CD4-positive, CD25-positive, alpha-beta regulatory T cell (primary cell): ENCODE results near the gene JPH3. TPM values are rescaled to one million over a fixed set of nuclear protein-coding genes. Genes with fewer than 3 reads are reported as not detected.
"Not testable (repeated sequence)": the region's sequence is repeated elsewhere in the genome, so short reads cannot be mapped to it uniquely, and the experiment has no call there.

ENCODE experiments used
- ATAC-seq, 2 donors: fragments of 150-1000 bp; cut with Tn5 transposase; one replicate each; pipeline ENCODE4 v1.10.0; 2021; ENCODE audit warnings: low read depth in 2 of 2, moderate number of reproducible peaks in 2 of 2, moderate library complexity in 1 of 2
- DNase-seq, 3 donors: peaks; one replicate each; pipeline versions ENCODE4 v3.0.0 to v3.0.0-alpha.2; 2012 to 2022; ENCODE audit warnings: mixed read lengths in 1 of 3
- H3K27ac ChIP-seq: one replicate; pipeline ENCODE4 v1.7.0; 2013; ENCODE audit warnings: mild to moderate bottlenecking, low read length; ENCODE audit not compliant: insufficient read depth, poor library complexity, severe bottlenecking
- H3K27me3 ChIP-seq: one replicate; pipeline ENCODE4 v1.7.0; 2013; ENCODE audit warnings: low read length; ENCODE audit not compliant: control insufficient read depth, insufficient read depth
- H3K36me3 ChIP-seq: one replicate; pipeline ENCODE4 v1.7.0; 2013; ENCODE audit warnings: mild to moderate bottlenecking, low read length, moderate library complexity; ENCODE audit not compliant: control insufficient read depth, insufficient read depth
- H3K4me1 ChIP-seq: 2 replicates; pipeline ENCODE4 v1.7.0; 2013; ENCODE audit warnings: mild to moderate bottlenecking, low read length; ENCODE audit not compliant: insufficient read depth, control insufficient read depth, poor library complexity, severe bottlenecking
- H3K4me3 ChIP-seq: one replicate; pipeline ENCODE4 v1.7.0; 2013; ENCODE audit warnings: low read depth, mild to moderate bottlenecking, low read length, moderate library complexity
- H3K9me3 ChIP-seq, 2 experiments: 1 replicate in 1 of 2; 2 replicates in 1 of 2; pipeline ENCODE4 v1.7.0; 2013; ENCODE audit warnings: low read length in 2 of 2, mild to moderate bottlenecking in 1 of 2, moderate library complexity in 1 of 2; ENCODE audit not compliant: control insufficient read depth in 2 of 2
- H3K27ac Mint-ChIP-seq, 3 donors: one replicate each; pipeline ENCODE4 v1.8.0; 2020 to 2022; ENCODE audit warnings: mild to moderate bottlenecking in 3 of 3, mixed read lengths in 3 of 3, moderate library complexity in 2 of 3
- H3K27me3 Mint-ChIP-seq: one replicate; pipeline ENCODE4 v1.8.0; 2022; ENCODE audit warnings: mild to moderate bottlenecking, mixed read lengths
- H3K36me3 Mint-ChIP-seq: one replicate; pipeline ENCODE4 v1.8.0; 2020; ENCODE audit warnings: mixed read lengths
- H3K4me1 Mint-ChIP-seq, 4 donors: one replicate each; pipeline ENCODE4 v1.8.0; 2020 to 2022; ENCODE audit warnings: mixed read lengths in 4 of 4, mild to moderate bottlenecking in 1 of 4
- H3K4me3 Mint-ChIP-seq, 4 donors: one replicate each; pipeline ENCODE4 v1.8.0; 2020 to 2022; ENCODE audit warnings: mild to moderate bottlenecking in 4 of 4, mixed read lengths in 4 of 4, moderate library complexity in 3 of 4
- H3K9me3 Mint-ChIP-seq, 7 donors: one replicate each; pipeline ENCODE4 v1.8.0; 2020 to 2022; ENCODE audit warnings: mixed read lengths in 7 of 7, mild to moderate bottlenecking in 3 of 7, moderate library complexity in 2 of 7
- polyA plus RNA-seq, 4 donors: library from polyadenylated mRNA; unstranded; fragments of 300-500 nt; fragmentation: Illumina TruSeq; gene quantifications; one replicate each; pipeline ENCODE4 v1.2.3, GENCODE V29; 2021
- total RNA-seq: library from RNA; stranded (reverse); gene quantifications from one replicate; pipeline ENCODE4 v1.2.3, GENCODE V29; 2022

JPH3 gene
- total and polyA plus RNA-seq, 5 donors from 2014 or later, result not detected

GRCh38 chr16:87570572-87570937, 31.8 kb upstream of the JPH3 start:
- H3K36me3 Mint-ChIP-seq, result no peaks in the 10 kb centered on the region
- ATAC-seq, result no peak

GRCh38 chr16:87570938-87571867, 31.1 kb upstream of the JPH3 start:
- H3K36me3 ChIP-seq, result no peaks in the 10 kb centered on the region
- H3K27me3 ChIP-seq, result no peaks in the 10 kb centered on the region
- no peak overlapping the region for H3K27ac ChIP-seq
- H3K4me3 ChIP-seq, result no peak overlapping the region
- Mint-ChIP-seq H3K4me3 (no peak overlapping the region), H3K4me1 (no peaks in the 10 kb centered on the region), H3K27ac (no peak overlapping the region), H3K9me3 (no peaks in the 10 kb centered on the region), H3K36me3 (no peaks in the 10 kb centered on the region), H3K27me3 (no peaks in the 10 kb centered on the region)
- ATAC-seq (no peak), DNase-seq (peak in 1 of 3 donors; percentile 8)
- no peaks in the 10 kb centered on the region for H3K9me3 ChIP-seq
- no peaks in the 10 kb centered on the region for H3K4me1 ChIP-seq

More at GRCh38 chr16:87570572-87570937, 31.8 kb upstream of the JPH3 start:
- Histone ChIP-seq H3K4me1 (no peaks in the 10 kb centered on the region), H3K4me3 (no peak overlapping the region), H3K27ac (no peak overlapping the region), H3K9me3 (no peaks in the 10 kb centered on the region), H3K36me3 (no peaks in the 10 kb centered on the region), H3K27me3 (no peaks in the 10 kb centered on the region)
- no peak for DNase-seq
- Mint-ChIP-seq H3K27me3 (no peaks in the 10 kb centered on the region), H3K27ac (no peak overlapping the region), H3K9me3 (no peaks in the 10 kb centered on the region), H3K4me1 (no peaks in the 10 kb centered on the region), H3K4me3 (no peak overlapping the region)

- DNase-seq, result no peak
- H3K4me3 Mint-ChIP-seq, result no peak overlapping the region
- no peak overlapping the region for H3K4me3 ChIP-seq
- H3K9me3 ChIP-seq, result no peaks in the 10 kb centered on the region
- no peaks in the 10 kb centered on the region for H3K27me3 ChIP-seq
- no peak overlapping the region for H3K27ac ChIP-seq
- no peaks in the 10 kb centered on the region for H3K36me3 Mint-ChIP-seq
- no peaks in the 10 kb centered on the region for H3K4me1 ChIP-seq
- H3K27me3 Mint-ChIP-seq, result peaks cover 5% of the 10 kb centered on the region
- H3K27ac Mint-ChIP-seq, result no peak overlapping the region
- no peaks in the 10 kb centered on the region for H3K4me1 Mint-ChIP-seq
- no peaks in the 10 kb centered on the region for H3K9me3 Mint-ChIP-seq
- H3K36me3 ChIP-seq, result no peaks in the 10 kb centered on the region
- no peak for ATAC-seq
These were observed 30.5 kb upstream of the JPH3 start for GRCh38 chr16:87571868-87572244.

- Mint-ChIP-seq H3K27me3 (peaks cover 5% of the 10 kb centered on the region), H3K9me3 (no peaks in the 10 kb centered on the region)
These were observed 29.3 kb upstream of the JPH3 start for GRCh38 chr16:87572959-87573358.

GRCh38 chr16:87575027-87575804, 27.1 kb upstream of the JPH3 start:
- DNase-seq, result no peak
- ATAC-seq, result no peak
- H3K27me3 Mint-ChIP-seq, result peaks cover 14% of the 10 kb centered on the region
- H3K27ac ChIP-seq, result no peak overlapping the region
- H3K27me3 ChIP-seq, result no peaks in the 10 kb centered on the region
- H3K4me1 ChIP-seq, result no peaks in the 10 kb centered on the region
- no peaks in the 10 kb centered on the region for H3K9me3 ChIP-seq
- no peak overlapping the region for H3K4me3 Mint-ChIP-seq
- no peaks in the 10 kb centered on the region for H3K36me3 ChIP-seq
- no peaks in the 10 kb centered on the region for H3K9me3 Mint-ChIP-seq
- H3K4me1 Mint-ChIP-seq, result no peaks in the 10 kb centered on the region
- H3K27ac Mint-ChIP-seq, result no peak overlapping the region
- no peak overlapping the region for H3K4me3 ChIP-seq
- no peaks in the 10 kb centered on the region for H3K36me3 Mint-ChIP-seq

More at GRCh38 chr16:87572959-87573358, 29.3 kb upstream of the JPH3 start:
- Mint-ChIP-seq H3K27ac (no peak overlapping the region), H3K4me1 (no peaks in the 10 kb centered on the region), H3K36me3 (no peaks in the 10 kb centered on the region), H3K4me3 (no peak overlapping the region)
- H3K9me3 ChIP-seq, result no peaks in the 10 kb centered on the region
- no peaks in the 10 kb centered on the region for H3K36me3 ChIP-seq
- no peak for DNase-seq
- H3K27ac ChIP-seq, result no peak overlapping the region
- H3K4me3 ChIP-seq, result no peak overlapping the region
- ATAC-seq, result no peak
- no peaks in the 10 kb centered on the region for H3K27me3 ChIP-seq
- H3K4me1 ChIP-seq, result no peaks in the 10 kb centered on the region

- Mint-ChIP-seq H3K27me3 (peaks cover 14% of the 10 kb centered on the region), H3K27ac (no peak overlapping the region), H3K36me3 (no peaks in the 10 kb centered on the region), H3K4me1 (no peaks in the 10 kb centered on the region), H3K9me3 (peaks cover 0 to 2% (median 0%) of the 10 kb centered on the region in 7 donors), H3K4me3 (no peak overlapping the region)
- H3K4me1 ChIP-seq, result no peaks in the 10 kb centered on the region
- DNase-seq (no peak), ATAC-seq (no peak)
- no peaks in the 10 kb centered on the region for H3K27me3 ChIP-seq
- H3K9me3 ChIP-seq, result no peaks in the 10 kb centered on the region
- no peak overlapping the region for H3K27ac ChIP-seq
- H3K36me3 ChIP-seq, result no peaks in the 10 kb centered on the region
- H3K4me3 ChIP-seq, result no peak overlapping the region
These were observed 26.1 kb upstream of the JPH3 start for GRCh38 chr16:87576171-87576570.

GRCh38 chr16:87578142-87578930, 24.0 kb upstream of the JPH3 start:
- not testable (repeated sequence) for H3K4me3 ChIP-seq, H3K9me3 Mint-ChIP-seq, H3K27me3 ChIP-seq, ATAC-seq, H3K4me1 ChIP-seq, H3K4me3 Mint-ChIP-seq, H3K4me1 Mint-ChIP-seq, H3K36me3 Mint-ChIP-seq, H3K9me3 ChIP-seq, DNase-seq, H3K36me3 ChIP-seq, H3K27ac ChIP-seq
- Mint-ChIP-seq H3K27ac (peak overlapping the region in 1 of 3 donors; percentile 18), H3K27me3 (peaks cover 14% of the 10 kb centered on the region)
